ENCODE results near the gene BTBD17.

Gene BTBD17

DNA sequence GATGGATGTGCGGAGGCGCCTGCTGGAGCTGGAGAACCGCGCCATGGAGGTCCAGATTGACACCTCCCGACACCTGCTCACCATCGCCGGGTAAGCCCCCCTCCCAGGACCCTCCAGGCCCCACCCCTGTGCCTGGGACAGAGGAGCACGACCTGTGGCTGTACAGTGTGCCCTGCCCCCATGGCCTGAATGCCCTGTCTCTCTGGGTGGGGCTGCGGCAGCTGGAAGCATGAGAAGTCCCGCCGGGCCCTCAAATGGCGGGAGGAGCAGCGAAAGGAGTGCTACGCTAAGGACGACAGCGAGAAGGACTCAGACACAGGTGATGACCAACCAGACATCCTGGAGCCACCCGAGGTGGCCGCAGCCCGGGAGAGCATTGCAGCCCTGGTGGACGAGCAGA, 11.2 kb downstream of the BTBD17 start:
- no peak for DNase-seq (ENCODE audit: low spot score)
- POLR2A ChIA-PET (ENCODE audit: low non-redundant PET): no interaction called here

DNA sequence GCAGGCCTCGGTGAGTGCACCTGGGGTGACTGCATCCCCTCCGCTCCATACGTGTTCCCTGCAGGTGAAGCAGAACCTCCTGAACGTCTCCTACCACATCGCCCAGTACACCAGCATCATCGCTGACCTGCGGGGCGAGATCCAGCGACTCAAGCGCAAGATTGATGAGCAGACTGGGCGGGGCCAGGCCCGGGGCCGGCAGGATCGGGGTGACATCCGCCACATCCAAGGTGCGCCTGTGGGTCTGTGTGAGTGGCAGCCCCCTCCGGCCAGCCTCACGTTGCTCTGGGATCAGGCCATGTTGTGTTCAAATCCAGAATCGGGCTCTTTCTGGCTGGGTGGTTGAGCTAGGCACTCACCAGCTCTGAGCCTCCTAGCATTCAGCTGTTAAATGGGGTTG, 12.5 kb downstream of the BTBD17 start:
- no peak for DNase-seq (ENCODE audit: low spot score)
- CTCF ChIA-PET: interaction anchor here (0.6 kb wide), 1 partner anchor 30 kb away, joined by 5 read pairs; no protein-coding TSS in a partner anchor
- H3K27ac ChIP-seq: no peak overlapping the region
- POLR2A ChIA-PET (ENCODE audit: low non-redundant PET): interaction anchor here (0.6 kb wide), 1 partner anchor 13 kb away, joined by 3 read pairs; no protein-coding TSS in a partner anchor
- TF ChIP-seq, protein P1, sequence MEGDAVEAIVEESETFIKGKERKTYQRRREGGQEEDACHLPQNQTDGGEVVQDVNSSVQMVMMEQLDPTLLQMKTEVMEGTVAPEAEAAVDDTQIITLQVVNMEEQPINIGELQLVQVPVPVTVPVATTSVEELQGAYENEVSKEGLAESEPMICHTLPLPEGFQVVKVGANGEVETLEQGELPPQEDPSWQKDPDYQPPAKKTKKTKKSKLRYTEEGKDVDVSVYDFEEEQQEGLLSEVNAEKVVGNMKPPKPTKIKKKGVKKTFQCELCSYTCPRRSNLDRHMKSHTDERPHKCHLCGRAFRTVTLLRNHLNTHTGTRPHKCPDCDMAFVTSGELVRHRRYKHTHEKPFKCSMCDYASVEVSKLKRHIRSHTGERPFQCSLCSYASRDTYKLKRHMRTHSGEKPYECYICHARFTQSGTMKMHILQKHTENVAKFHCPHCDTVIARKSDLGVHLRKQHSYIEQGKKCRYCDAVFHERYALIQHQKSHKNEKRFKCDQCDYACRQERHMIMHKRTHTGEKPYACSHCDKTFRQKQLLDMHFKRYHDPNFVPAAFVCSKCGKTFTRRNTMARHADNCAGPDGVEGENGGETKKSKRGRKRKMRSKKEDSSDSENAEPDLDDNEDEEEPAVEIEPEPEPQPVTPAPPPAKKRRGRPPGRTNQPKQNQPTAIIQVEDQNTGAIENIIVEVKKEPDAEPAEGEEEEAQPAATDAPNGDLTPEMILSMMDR (conservative IDR thresholded peaks at IDR 0.05; ENCODE audit: low read depth): no peak

More for the DNA sequence above, 11.2 kb downstream of the BTBD17 start:
- CTCF ChIA-PET: interaction anchor here (1.0 kb wide), 1 partner anchor 18 kb away, joined by 3 read pairs; no protein-coding TSS in a partner anchor
- no peak overlapping the region for H3K27ac ChIP-seq
- TF ChIP-seq, protein P1 (conservative IDR thresholded peaks at IDR 0.05; ENCODE audit: low read depth): no peak

DNA sequence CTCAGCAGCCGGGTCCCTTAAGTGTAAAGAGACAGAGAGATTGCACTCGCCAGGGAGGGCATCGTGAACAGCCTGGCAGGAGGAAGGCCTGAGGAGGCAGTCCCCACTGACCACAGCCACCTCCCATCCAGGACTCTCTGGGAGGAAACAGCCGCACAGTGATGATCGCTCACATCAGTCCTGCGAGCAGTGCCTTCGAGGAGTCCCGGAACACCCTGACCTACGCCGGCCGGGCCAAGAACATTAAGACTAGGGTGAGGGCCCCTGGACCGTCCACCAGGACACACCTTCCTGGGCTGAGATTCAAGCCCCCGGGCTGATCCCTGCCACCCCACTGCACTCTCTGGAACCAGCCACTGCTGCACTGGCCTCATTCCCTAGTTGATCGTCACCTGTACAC, 14.0 kb downstream of the BTBD17 start:
- ChIA-PET CTCF (interaction anchor here (0.6 to 0.7 kb wide), 2 partner anchors 32 to 395 kb away, joined by 3 to 6 read pairs; no protein-coding TSS in a partner anchor), POLR2A (ENCODE audit: low non-redundant PET) (no interaction called here)

DNA sequence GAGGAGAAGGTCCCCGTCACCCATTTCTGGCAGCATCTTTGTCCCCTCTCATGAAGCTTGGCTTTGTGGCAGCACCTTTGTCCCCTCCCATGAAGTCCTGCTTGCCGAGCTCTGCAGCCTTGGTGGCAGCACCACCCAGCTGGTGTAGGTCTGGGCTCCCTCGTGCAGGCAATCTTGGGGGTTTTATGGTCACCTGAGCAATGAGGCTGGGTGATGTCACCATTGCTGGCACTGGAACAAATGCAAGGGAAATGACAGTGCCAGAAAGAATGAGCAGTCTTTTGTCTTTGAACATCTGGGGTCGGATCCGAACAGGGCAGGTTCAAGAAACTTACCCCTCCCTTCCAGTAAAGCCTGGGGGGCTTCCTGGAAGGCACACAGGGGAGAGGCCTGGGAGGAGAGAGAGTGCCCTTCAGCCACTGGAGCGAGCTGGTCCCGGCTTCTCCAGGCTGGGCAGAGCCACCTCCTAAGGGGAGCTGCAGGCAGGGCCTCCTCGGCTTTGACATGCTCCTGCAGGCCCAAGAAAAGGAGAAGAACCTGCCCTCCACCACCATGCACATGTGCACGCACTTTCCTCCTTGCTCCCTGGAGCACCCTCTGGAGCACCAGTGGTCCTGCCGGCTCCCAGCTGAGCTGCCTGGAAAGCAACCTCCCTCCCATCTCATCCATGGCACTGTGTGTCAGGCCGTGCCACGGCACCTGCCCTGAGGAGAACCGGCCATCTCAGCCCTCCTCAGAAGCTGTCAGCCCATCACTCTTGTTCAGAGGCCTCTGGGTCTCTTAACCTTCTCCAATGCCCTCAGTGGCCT, 16.0 kb downstream of the BTBD17 start:
- ChIA-PET CTCF (interaction anchor here (0.6 kb wide), 1 partner anchor 13 kb away, joined by 3 read pairs; no protein-coding TSS in a partner anchor), POLR2A (ENCODE audit: low non-redundant PET) (no interaction called here)
- peak; percentile 26 for DNase-seq (ENCODE audit: low spot score)
- H3K27ac ChIP-seq: no peak overlapping the region
- TF ChIP-seq, protein P1 (conservative IDR thresholded peaks at IDR 0.05; ENCODE audit: low read depth): no peak

More for the DNA sequence above, 14.0 kb downstream of the BTBD17 start:
- TF ChIP-seq, protein P1 (conservative IDR thresholded peaks at IDR 0.05; ENCODE audit: low read depth): no peak
- no peak overlapping the region for H3K27ac ChIP-seq
- no peak for DNase-seq (ENCODE audit: low spot score)

DNA sequence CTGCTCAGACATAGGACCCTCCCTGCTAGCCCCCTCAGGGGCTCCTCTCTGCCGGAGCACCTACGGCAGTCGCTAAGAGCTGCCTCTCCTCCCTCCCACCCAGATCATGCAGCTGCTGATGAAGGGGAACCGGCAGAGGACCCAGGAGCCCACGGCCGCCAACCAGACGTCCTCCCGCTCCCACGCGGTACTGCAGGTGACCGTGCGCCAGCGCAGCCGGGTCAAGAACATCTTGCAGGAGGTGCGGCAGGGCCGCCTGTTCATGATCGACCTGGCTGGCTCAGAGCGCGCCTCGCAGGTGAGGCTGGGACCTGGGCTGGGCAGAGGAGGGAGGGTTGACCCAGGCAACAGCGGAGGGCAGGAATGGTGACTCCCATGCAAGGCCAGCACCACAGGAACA, 17.0 kb downstream of the BTBD17 start:
- TF ChIP-seq, protein P1 (conservative IDR thresholded peaks at IDR 0.05; ENCODE audit: low read depth): no peak
- DNase-seq (ENCODE audit: low spot score): no peak
- POLR2A ChIA-PET (ENCODE audit: low non-redundant PET): no interaction called here
- CTCF ChIA-PET: no interaction called here
- H3K27ac ChIP-seq: no peak overlapping the region

DNA sequence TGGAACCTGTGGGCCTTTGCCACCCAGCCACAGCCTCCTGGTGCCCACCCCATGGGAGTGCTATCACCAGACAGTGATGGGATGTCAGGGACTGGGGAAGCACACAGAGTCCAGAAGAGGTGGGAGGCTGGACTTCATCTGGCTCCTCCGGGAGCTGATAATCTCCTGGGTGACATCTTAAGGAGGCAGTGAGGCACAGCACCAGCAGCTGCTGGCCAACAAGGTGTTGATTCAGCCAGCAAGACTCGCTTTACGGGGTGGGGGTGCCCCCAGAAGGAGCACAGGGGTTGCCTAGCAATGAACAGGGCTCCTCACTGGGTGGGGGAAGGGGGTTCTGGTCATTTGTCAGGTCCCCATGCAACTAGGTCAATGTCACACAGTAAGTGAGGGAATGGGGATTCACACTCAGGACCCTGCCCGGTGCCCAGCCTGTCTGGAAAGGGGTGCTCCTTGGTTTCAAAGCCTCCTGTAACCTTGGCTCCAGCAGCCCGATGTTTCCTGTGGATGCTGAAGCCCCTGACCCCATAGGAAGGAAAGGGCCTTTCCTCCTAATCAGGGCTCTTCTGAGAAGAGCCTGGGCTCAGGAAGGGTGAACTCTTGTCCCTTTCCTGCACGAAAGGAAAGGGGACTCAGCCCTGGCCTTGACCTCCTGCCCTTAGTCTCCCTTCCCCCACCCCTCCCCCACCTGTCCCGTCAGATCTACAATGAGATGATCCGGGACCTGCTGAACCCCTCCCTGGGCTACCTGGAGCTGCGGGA, 18.0 kb downstream of the BTBD17 start:
- no peak overlapping the region for H3K27ac ChIP-seq
- TF ChIP-seq, protein P1 (conservative IDR thresholded peaks at IDR 0.05; ENCODE audit: low read depth): no peak
- DNase-seq (ENCODE audit: low spot score): no peak
- ChIA-PET POLR2A (ENCODE audit: low non-redundant PET) (no interaction called here), CTCF (no interaction called here)

All from RWPE1 (cell line).